GM23338 (cell line): ENCODE data around the gene BMAL1. TPM values are rescaled to one million over a fixed set of nuclear protein-coding genes. Genes with fewer than 3 reads are reported as not detected.

Source experiments
- ATAC-seq: fragments of 200-7000 bp; cut with Tn5 transposase; 3 replicates; pipeline ENCODE4 v1.9.1; 2020
- DNase-seq: peaks from one replicate; pipeline ENCODE4 v3.0.0-alpha.2; 2015; ENCODE audit warnings: low spot score
- H2AFZ ChIP-seq: fragments of 200-600 bp; sonication (generic); 2 replicates; pipeline ENCODE4 v1.8.0; 2016; ENCODE audit warnings: antibody characterized with exemption, mild to moderate bottlenecking, moderate library complexity
- H3F3A ChIP-seq: fragments of 200-600 bp; sonication (generic); replicated peaks from 2 replicates; pipeline ENCODE4 v1.8.0; 2017; ENCODE audit warnings: antibody characterized with exemption, mixed run types, low read depth
- H3K27ac ChIP-seq: fragments of 200-600 bp; sonication (generic); 2 replicates; pipeline ENCODE4 v1.6.1; 2016; ENCODE audit warnings: low read depth
- H3K27me3 ChIP-seq: fragments of 200-600 bp; sonication (generic); 2 replicates; pipeline ENCODE4 v1.8.0; 2016; ENCODE audit warnings: mild to moderate bottlenecking, mixed run types, moderate library complexity; ENCODE audit not compliant: insufficient read depth
- H3K36me3 ChIP-seq: fragments of 200-600 bp; sonication (generic); 2 replicates; pipeline ENCODE4 v1.8.0; 2016; ENCODE audit warnings: mild to moderate bottlenecking; ENCODE audit not compliant: insufficient read depth
- H3K4me1 ChIP-seq: fragments of 200-600 bp; sonication (generic); 2 replicates; pipeline ENCODE4 v1.8.0; 2016; ENCODE audit warnings: mild to moderate bottlenecking, moderate library complexity; ENCODE audit not compliant: insufficient read depth
- H3K4me2 ChIP-seq: fragments of 200-600 bp; sonication (generic); 2 replicates; pipeline ENCODE4 v1.7.1; 2017; ENCODE audit warnings: mixed run types
- H3K4me3 ChIP-seq: fragments of 200-600 bp; sonication (generic); 2 replicates; pipeline ENCODE4 v1.6.1; 2016; ENCODE audit warnings: mixed run types
- H3K79me2 ChIP-seq: fragments of 200-600 bp; sonication (generic); replicated peaks from 2 replicates; pipeline ENCODE4 v1.8.0; 2017; ENCODE audit warnings: mild to moderate bottlenecking; ENCODE audit not compliant: insufficient read depth
- H3K9me2 ChIP-seq: fragments of 200-600 bp; sonication (generic); 2 replicates; pipeline ENCODE4 v1.8.0; 2017; ENCODE audit not compliant: insufficient read depth
- H4K20me1 ChIP-seq: fragments of 200-600 bp; sonication (generic); replicated peaks from 2 replicates; pipeline ENCODE4 v1.8.0; 2017; ENCODE audit warnings: mild to moderate bottlenecking; ENCODE audit not compliant: insufficient read depth
- H3K27ac Mint-ChIP-seq: 2 replicates; pipeline ENCODE4 v1.8.0; 2020; ENCODE audit warnings: inconsistent platforms, mild to moderate bottlenecking, moderate library complexity, mixed read lengths
- H3K27me3 Mint-ChIP-seq: 3 replicates; pipeline ENCODE4 v1.8.0; 2022; ENCODE audit warnings: low read depth, mild to moderate bottlenecking, moderate library complexity, mixed read lengths, inconsistent platforms; ENCODE audit not compliant: insufficient read depth, poor library complexity
- H3K36me3 Mint-ChIP-seq: 3 replicates; pipeline ENCODE4 v1.8.0; 2021; ENCODE audit warnings: low read depth, mild to moderate bottlenecking, inconsistent platforms, moderate library complexity, mixed read lengths
- H3K4me1 Mint-ChIP-seq: 3 replicates; pipeline ENCODE4 v1.8.0; 2020; ENCODE audit warnings: mild to moderate bottlenecking, inconsistent platforms, mixed read lengths
- H3K4me3 Mint-ChIP-seq: 3 replicates; pipeline ENCODE4 v1.8.0; 2021; ENCODE audit warnings: moderate library complexity, mild to moderate bottlenecking, inconsistent platforms, mixed read lengths
- H3K9me3 Mint-ChIP-seq: 3 replicates; pipeline ENCODE4 v1.8.0; 2020; ENCODE audit warnings: moderate library complexity, mild to moderate bottlenecking, inconsistent platforms, mixed read lengths
- CREB1 ChIP-seq: fragments of 250-450 bp; sonication (Bioruptor Pico); IDR thresholded peaks from 2 replicates; pipeline ENCODE4 v1.5.0; 2020; ENCODE audit warnings: low read depth, mild to moderate bottlenecking, moderate library complexity
- EZH2 ChIP-seq: fragments of 200-600 bp; sonication (generic); IDR thresholded peaks from one replicate; pipeline ENCODE4 v1.8.0; 2017; ENCODE audit warnings: antibody characterized with exemption, mild to moderate bottlenecking, low read depth; ENCODE audit not compliant: unreplicated experiment
- NANOG ChIP-seq: IDR thresholded peaks from 2 replicates; pipeline ENCODE4 v1.6.1; 2016; ENCODE audit warnings: antibody characterized with exemption, borderline replicate concordance
- POLR2AphosphoS5 ChIP-seq: IDR thresholded peaks from 2 replicates; pipeline ENCODE4 v1.6.1; 2016; ENCODE audit warnings: antibody characterized with exemption, low read depth
- STAT1 ChIP-seq: IDR thresholded peaks from one replicate; pipeline ENCODE4 v1.6.1; 2016; ENCODE audit warnings: antibody characterized with exemption; ENCODE audit not compliant: unreplicated experiment
- ZNF114 ChIP-seq: fragments of 250-450 bp; sonication (Bioruptor Pico); IDR thresholded peaks from 2 replicates; pipeline ENCODE4 v1.5.0; 2020; ENCODE audit warnings: mild to moderate bottlenecking, moderate library complexity
- ZNF331 ChIP-seq: fragments of 250-450 bp; sonication (Bioruptor Pico); IDR thresholded peaks from 2 replicates; pipeline ENCODE4 v1.5.0; 2020; ENCODE audit warnings: low read depth, mild to moderate bottlenecking, moderate library complexity
- polyA plus RNA-seq: library from polyadenylated mRNA; unstranded; fragments of >200 nt; fragmentation: Nextera tagmentation; extraction: Ambion mirVana; gene quantifications from 2 replicates; pipeline ENCODE4 v1.2.1, GENCODE V29; 2016
- total RNA-seq: library from RNA; depleted of rRNA; stranded (reverse); fragments of >200 nt; shearing (Covaris generic); gene quantifications from 2 replicates; pipeline ENCODE4 v1.2.3, GENCODE V29; 2014
- TF ChIP-seq, protein P1 (sequence below): fragments of 250-450 bp; sonication (Bioruptor Pico); IDR thresholded peaks from 2 replicates; pipeline ENCODE4 v1.5.0; 2020; ENCODE audit warnings: mild to moderate bottlenecking, moderate library complexity
- TF ChIP-seq, protein P2 (sequence below), 2 experiments: fragments of 200-600 bp in 1 of 2; sonication (generic) in 1 of 2; conservative IDR thresholded peaks; 2 replicates each; pipeline versions ENCODE4 v1.5.1 to v1.6.1; 2016 to 2017; ENCODE audit warnings: antibody characterized with exemption in 2 of 2, low read depth in 2 of 2, mild to moderate bottlenecking in 2 of 2, moderate library complexity in 1 of 2

The BMAL1 gene
- total and polyA plus RNA-seq, 2 experiments from 2014 or later: 5.1 to 7.2 TPM

DNA sequence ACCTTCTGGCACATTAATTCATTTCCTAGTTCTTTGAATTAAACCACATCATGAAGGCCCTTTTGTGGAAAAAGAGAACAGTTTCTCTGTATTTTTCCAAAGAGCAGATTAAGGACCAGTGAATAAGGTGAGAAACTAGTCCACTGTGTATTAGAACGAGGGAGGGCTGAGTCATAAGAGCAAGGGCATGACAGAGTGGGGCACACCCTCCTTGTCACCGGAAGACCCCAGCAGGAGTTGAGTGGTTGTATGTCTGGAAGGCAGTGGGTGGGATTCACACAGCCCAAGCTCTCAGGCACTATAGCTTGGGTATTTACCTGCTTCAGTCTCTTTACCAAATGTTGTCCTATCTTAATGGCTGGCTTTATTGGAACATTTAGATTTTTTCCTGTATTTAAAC, 86.8 kb downstream of the BMAL1 start (continued):
- TF ChIP-seq, protein P1, sequence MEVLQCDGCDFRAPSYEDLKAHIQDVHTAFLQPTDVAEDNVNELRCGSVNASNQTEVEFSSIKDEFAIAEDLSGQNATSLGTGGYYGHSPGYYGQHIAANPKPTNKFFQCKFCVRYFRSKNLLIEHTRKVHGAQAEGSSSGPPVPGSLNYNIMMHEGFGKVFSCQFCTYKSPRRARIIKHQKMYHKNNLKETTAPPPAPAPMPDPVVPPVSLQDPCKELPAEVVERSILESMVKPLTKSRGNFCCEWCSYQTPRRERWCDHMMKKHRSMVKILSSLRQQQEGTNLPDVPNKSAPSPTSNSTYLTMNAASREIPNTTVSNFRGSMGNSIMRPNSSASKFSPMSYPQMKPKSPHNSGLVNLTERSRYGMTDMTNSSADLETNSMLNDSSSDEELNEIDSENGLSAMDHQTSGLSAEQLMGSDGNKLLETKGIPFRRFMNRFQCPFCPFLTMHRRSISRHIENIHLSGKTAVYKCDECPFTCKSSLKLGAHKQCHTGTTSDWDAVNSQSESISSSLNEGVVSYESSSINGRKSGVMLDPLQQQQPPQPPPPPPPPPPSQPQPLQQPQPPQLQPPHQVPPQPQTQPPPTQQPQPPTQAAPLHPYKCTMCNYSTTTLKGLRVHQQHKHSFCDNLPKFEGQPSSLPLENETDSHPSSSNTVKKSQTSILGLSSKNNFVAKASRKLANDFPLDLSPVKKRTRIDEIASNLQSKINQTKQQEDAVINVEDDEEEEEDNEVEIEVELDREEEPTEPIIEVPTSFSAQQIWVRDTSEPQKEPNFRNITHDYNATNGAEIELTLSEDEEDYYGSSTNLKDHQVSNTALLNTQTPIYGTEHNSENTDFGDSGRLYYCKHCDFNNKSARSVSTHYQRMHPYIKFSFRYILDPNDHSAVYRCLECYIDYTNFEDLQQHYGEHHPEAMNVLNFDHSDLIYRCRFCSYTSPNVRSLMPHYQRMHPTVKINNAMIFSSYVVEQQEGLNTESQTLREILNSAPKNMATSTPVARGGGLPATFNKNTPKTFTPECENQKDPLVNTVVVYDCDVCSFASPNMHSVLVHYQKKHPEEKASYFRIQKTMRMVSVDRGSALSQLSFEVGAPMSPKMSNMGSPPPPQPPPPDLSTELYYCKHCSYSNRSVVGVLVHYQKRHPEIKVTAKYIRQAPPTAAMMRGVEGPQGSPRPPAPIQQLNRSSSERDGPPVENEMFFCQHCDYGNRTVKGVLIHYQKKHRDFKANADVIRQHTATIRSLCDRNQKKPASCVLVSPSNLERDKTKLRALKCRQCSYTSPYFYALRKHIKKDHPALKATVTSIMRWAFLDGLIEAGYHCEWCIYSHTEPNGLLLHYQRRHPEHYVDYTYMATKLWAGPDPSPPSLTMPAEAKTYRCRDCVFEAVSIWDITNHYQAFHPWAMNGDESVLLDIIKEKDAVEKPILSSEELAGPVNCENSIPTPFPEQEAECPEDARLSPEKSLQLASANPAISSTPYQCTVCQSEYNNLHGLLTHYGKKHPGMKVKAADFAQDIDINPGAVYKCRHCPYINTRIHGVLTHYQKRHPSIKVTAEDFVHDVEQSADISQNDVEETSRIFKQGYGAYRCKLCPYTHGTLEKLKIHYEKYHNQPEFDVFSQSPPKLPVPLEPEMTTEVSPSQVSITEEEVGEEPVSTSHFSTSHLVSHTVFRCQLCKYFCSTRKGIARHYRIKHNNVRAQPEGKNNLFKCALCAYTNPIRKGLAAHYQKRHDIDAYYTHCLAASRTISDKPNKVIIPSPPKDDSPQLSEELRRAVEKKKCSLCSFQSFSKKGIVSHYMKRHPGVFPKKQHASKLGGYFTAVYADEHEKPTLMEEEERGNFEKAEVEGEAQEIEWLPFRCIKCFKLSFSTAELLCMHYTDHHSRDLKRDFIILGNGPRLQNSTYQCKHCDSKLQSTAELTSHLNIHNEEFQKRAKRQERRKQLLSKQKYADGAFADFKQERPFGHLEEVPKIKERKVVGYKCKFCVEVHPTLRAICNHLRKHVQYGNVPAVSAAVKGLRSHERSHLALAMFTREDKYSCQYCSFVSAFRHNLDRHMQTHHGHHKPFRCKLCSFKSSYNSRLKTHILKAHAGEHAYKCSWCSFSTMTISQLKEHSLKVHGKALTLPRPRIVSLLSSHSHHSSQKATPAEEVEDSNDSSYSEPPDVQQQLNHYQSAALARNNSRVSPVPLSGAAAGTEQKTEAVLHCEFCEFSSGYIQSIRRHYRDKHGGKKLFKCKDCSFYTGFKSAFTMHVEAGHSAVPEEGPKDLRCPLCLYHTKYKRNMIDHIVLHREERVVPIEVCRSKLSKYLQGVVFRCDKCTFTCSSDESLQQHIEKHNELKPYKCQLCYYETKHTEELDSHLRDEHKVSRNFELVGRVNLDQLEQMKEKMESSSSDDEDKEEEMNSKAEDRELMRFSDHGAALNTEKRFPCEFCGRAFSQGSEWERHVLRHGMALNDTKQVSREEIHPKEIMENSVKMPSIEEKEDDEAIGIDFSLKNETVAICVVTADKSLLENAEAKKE: no peak
- TF ChIP-seq NANOG: no peak
- TF ChIP-seq EZH2: no peak
- TF ChIP-seq ZNF331: no peak
- no peak for TF ChIP-seq ZNF114 (CRISPR knock-in tag)

DNA sequence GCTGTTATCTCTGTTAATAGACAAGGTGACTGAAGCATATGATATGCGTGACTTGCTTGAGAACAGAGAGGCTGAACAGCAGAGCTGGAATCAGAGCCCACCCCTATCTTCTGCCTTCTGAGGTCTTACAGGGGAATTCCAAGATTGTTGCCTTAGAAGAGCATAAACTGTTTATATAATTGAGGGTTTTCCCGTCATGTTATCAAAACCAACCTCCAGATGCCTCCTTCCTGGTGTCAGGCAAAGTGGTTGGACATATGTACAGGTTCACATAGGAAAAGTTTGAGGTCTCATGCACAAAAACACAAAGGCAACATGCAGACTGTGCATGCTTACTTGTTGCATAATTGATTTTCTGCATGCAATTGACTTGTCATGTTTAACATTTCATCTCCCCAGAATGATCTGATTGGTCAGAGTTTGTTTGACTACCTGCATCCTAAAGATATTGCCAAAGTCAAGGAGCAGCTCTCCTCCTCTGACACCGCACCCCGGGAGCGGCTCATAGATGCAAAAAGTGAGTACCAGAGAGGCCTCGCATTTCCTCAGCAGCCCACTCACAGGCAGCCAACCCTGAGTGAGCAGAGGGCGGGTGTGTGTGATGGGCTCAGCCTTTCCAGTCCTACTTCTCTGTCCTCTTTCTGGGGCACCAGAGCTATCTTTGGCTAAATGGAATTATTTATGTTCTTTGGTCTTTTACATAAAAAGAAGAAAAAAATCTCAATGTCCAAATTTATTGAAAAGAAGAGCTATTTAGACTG, 88.9 kb downstream of the BMAL1 start:
- H3K9me3 Mint-ChIP-seq: no peaks in the 10 kb centered on the region
- TF ChIP-seq, protein P2, sequence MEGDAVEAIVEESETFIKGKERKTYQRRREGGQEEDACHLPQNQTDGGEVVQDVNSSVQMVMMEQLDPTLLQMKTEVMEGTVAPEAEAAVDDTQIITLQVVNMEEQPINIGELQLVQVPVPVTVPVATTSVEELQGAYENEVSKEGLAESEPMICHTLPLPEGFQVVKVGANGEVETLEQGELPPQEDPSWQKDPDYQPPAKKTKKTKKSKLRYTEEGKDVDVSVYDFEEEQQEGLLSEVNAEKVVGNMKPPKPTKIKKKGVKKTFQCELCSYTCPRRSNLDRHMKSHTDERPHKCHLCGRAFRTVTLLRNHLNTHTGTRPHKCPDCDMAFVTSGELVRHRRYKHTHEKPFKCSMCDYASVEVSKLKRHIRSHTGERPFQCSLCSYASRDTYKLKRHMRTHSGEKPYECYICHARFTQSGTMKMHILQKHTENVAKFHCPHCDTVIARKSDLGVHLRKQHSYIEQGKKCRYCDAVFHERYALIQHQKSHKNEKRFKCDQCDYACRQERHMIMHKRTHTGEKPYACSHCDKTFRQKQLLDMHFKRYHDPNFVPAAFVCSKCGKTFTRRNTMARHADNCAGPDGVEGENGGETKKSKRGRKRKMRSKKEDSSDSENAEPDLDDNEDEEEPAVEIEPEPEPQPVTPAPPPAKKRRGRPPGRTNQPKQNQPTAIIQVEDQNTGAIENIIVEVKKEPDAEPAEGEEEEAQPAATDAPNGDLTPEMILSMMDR (conservative IDR thresholded peaks at IDR 0.05; ENCODE audit: low read depth in 2 of 2): no peak
- no peak for TF ChIP-seq STAT1
- no peak for TF ChIP-seq CREB1 (CRISPR knock-in tag)
- TF ChIP-seq POLR2AphosphoS5: no peak
- no peak for TF ChIP-seq EZH2

More for the DNA sequence above, 88.9 kb downstream of the BMAL1 start:
- no peaks in the 10 kb centered on the region for H3K4me1 ChIP-seq
- no peak overlapping the region for H3K4me3 ChIP-seq
- no peak overlapping the region for H3K4me2 ChIP-seq
- H3K36me3 Mint-ChIP-seq: no peaks in the 10 kb centered on the region
- ATAC-seq (no peak), DNase-seq (no peak)
- H2AFZ ChIP-seq: no peak overlapping the region
- H3K36me3 ChIP-seq: no peaks in the 10 kb centered on the region
- no peaks in the 10 kb centered on the region for H3K27me3 ChIP-seq
- no peaks in the 10 kb centered on the region for H3K27me3 Mint-ChIP-seq
- H4K20me1 ChIP-seq: no peaks in the 10 kb centered on the region
- H3F3A ChIP-seq: no peaks in the 10 kb centered on the region
- H3K9me2 ChIP-seq: no peaks in the 10 kb centered on the region
- no peak overlapping the region for H3K27ac Mint-ChIP-seq
- H3K27ac ChIP-seq: no peak overlapping the region
- no peak overlapping the region for H3K4me3 Mint-ChIP-seq
- H3K4me1 Mint-ChIP-seq: no peaks in the 10 kb centered on the region; the same call in 2 of the 3 replicates
- H3K79me2 ChIP-seq: no peaks in the 10 kb centered on the region
